ENCODE data around the gene HNRNPL. TPM values are rescaled to one million over a fixed set of nuclear protein-coding genes. Genes with fewer than 3 reads are reported as not detected.
A peak's percentile ranks its signal among the peaks of the same experiment; 100 is the strongest.

The HNRNPL gene
- total and polyA plus RNA-seq, 9 of the 15 experiments (the other 6 are each of a cell fraction or from before 2014, with no cell fraction given): 39.5 to 610 (median 299) TPM

DNA sequence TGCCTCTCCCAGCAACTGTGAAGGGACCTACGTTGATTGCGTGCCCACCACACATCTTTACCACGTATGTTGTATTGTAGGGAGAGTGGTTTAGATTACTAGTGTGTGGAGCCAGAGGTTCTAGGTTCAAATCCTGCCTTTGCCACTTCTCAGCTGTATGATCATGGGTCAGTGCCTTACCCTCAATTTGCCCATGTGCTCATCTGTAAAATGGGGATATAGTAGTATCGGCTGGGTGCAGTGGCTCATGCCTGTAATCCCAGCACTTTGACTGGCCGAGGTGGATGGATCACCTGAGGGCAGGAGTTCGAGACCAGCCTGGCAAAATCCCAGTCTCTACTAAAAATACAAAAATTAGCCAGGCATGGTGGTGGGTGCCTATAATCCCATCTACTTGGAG is 36.5 kb downstream of the HNRNPL start:
- no peak overlapping the region for H2AFZ ChIP-seq (ENCODE audit: low read depth, low read length)
- POLR2A ChIA-PET: interaction anchor here (0.6 to 3.2 kb wide), 5 partner anchors 14 to 278 kb away, joined by 3 to 14 read pairs (median 3); partner anchors contain the start of gene ECH1
- H3K27ac ChIP-seq (ENCODE audit: extremely low read depth, low read depth, low read length): no peak overlapping the region
- H3K9me1 ChIP-seq (ENCODE audit: control insufficient read depth, insufficient read depth, low read length): no peaks in the 10 kb centered on the region
- CTCF ChIA-PET (ENCODE audit: low intra/inter-chr PET ratio): no interaction called here
- intact Hi-C loops (cut with micrococcal nuclease) (no loop called here), in situ Hi-C loops (cut with MboI) (no loop called here)
- peaks cover 22% of the 10 kb centered on the region; the same call in 2 of the 3 replicates for H3K36me3 ChIP-seq (ENCODE audit: control insufficient read depth, insufficient read depth, low read length)
- no peaks in the 10 kb centered on the region for H4K20me1 ChIP-seq (replicated peaks; ENCODE audit: control insufficient read depth, insufficient read depth, low read length)
- 0 out of 4 replicates have a peak overlapping the region, but pooled peaks of 1 of the 2 experiments have one; percentile 3 for H3K9ac ChIP-seq (ENCODE audit: insufficient read depth in 1 of 2, low read depth in 2 of 2, low read length in 2 of 2)
- WGBS (ENCODE audit: insufficient coverage, low coverage, missing lambda C conversion rate): 70% methylated on average over 6 of the region's 6 CpGs
- H3K4me3 ChIP-seq: no peak overlapping the region
- no peaks in the 10 kb centered on the region for H3K79me2 ChIP-seq (ENCODE audit: control insufficient read depth, insufficient read depth, low read length)
- H3K27me3 ChIP-seq (ENCODE audit: control insufficient read depth in 2 of 2, insufficient read depth in 2 of 2, low read length in 2 of 2): no peaks in the 10 kb centered on the region
- ATAC-seq (no peak), DNase-seq (ENCODE audit: extremely low read depth in 1 of 4, low spot score in 3 of 4) (no peak), FAIRE-seq (no peak)
- peaks cover 0 to 33% of the 10 kb centered on the region in 2 experiments; a peak in 2 of 5 replicates for H3K4me1 ChIP-seq (replicated peaks in 1 of 2; ENCODE audit: control insufficient read depth in 2 of 2, insufficient read depth in 2 of 2, low read length in 2 of 2)
- TF ChIP-seq BCOR (IDR thresholded peaks at IDR 0.05) (peak; percentile 62), RBM25 (IDR thresholded peaks at IDR 0.05; ENCODE audit: low read depth, low read length, severe bottlenecking) (peak; percentile 64), ADNP (tag; IDR thresholded peaks at IDR 0.05) (peak; percentile 41; the same call in 1 of the 2 replicates)
- TF ChIP-seq, protein P1, sequence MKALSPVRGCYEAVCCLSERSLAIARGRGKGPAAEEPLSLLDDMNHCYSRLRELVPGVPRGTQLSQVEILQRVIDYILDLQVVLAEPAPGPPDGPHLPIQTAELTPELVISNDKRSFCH (CRISPR knock-in tag; IDR thresholded peaks at IDR 0.05): no peak
- TF ChIP-seq, protein P1 (tag; IDR thresholded peaks at IDR 0.05): no peak
- TF ChIP-seq, protein P2, sequence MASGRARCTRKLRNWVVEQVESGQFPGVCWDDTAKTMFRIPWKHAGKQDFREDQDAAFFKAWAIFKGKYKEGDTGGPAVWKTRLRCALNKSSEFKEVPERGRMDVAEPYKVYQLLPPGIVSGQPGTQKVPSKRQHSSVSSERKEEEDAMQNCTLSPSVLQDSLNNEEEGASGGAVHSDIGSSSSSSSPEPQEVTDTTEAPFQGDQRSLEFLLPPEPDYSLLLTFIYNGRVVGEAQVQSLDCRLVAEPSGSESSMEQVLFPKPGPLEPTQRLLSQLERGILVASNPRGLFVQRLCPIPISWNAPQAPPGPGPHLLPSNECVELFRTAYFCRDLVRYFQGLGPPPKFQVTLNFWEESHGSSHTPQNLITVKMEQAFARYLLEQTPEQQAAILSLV (tag; IDR thresholded peaks at IDR 0.05): no peak
- no peaks in the 10 kb centered on the region for H3K9me3 ChIP-seq (replicated peaks; ENCODE audit: control insufficient read depth, insufficient read depth, low read depth, low read length)
- no TSS peak for BruUV-seq (replicated peaks)
- H3K4me2 ChIP-seq (ENCODE audit: insufficient read depth, low read length): no peak overlapping the region
